Measurements from ENCODE around the gene SCAF8.
"Not testable (repeated sequence)": the region's sequence is repeated elsewhere in the genome, so short reads cannot be mapped to it uniquely, and the experiment has no call there.

Gene SCAF8

GRCh38 chr6:154721460-154721859 lies 11.8 kb upstream of the SCAF8 start:
- H3K4me3 ChIP-seq (ENCODE audit: low read length), result no peak overlapping the region
- no peak for TF ChIP-seq ZNF274 (IDR thresholded peaks at IDR 0.05; ENCODE audit: low read depth, low read length)

- no peak for TF ChIP-seq ZNF274 (IDR thresholded peaks at IDR 0.05; ENCODE audit: low read depth, low read length)
- no peak overlapping the region for H3K4me3 ChIP-seq (ENCODE audit: low read length)
Observed at GRCh38 chr6:154726887-154727286, 6.3 kb upstream of the SCAF8 start.

- H3K4me3 ChIP-seq (ENCODE audit: low read length), result no peak overlapping the region
- TF ChIP-seq ZNF274 (IDR thresholded peaks at IDR 0.05; ENCODE audit: low read depth, low read length), result no peak
Observed at GRCh38 chr6:154731296-154732218, 1.7 kb upstream of the SCAF8 start.

GRCh38 chr6:154732538-154733182 lies 556 bp upstream of the SCAF8 start:
- peak overlapping the region; percentile 93 for H3K4me3 ChIP-seq (ENCODE audit: low read length)
- no peak for TF ChIP-seq ZNF274 (IDR thresholded peaks at IDR 0.05; ENCODE audit: low read depth, low read length)

- H3K4me3 ChIP-seq (ENCODE audit: low read length), result peak overlapping the region; percentile 93
- TF ChIP-seq ZNF274 (IDR thresholded peaks at IDR 0.05; ENCODE audit: low read depth, low read length), result no peak
Observed at GRCh38 chr6:154733626-154734382, 588 bp downstream of the SCAF8 start.

- H3K4me3 ChIP-seq (ENCODE audit: low read length), result no peak overlapping the region
- TF ChIP-seq ZNF274 (IDR thresholded peaks at IDR 0.05; ENCODE audit: low read depth, low read length), result no peak
Observed at GRCh38 chr6:154736618-154737259, 3.5 kb downstream of the SCAF8 start.

- H3K4me3 ChIP-seq (ENCODE audit: low read length), result no peak overlapping the region
- TF ChIP-seq ZNF274 (IDR thresholded peaks at IDR 0.05; ENCODE audit: low read depth, low read length), result no peak
Observed at GRCh38 chr6:154737424-154737823, 4.2 kb downstream of the SCAF8 start.

- TF ChIP-seq ZNF274 (IDR thresholded peaks at IDR 0.05; ENCODE audit: low read depth, low read length), result no peak
- H3K4me3 ChIP-seq (ENCODE audit: low read length), result no peak overlapping the region
Observed at GRCh38 chr6:154738551-154738961, 5.3 kb downstream of the SCAF8 start.

- no peak overlapping the region for H3K4me3 ChIP-seq (ENCODE audit: low read length)
- no peak for TF ChIP-seq ZNF274 (IDR thresholded peaks at IDR 0.05; ENCODE audit: low read depth, low read length)
Observed at GRCh38 chr6:154740658-154741057, 7.4 kb downstream of the SCAF8 start.

- no peak for TF ChIP-seq ZNF274 (IDR thresholded peaks at IDR 0.05; ENCODE audit: low read depth, low read length)
- no peak overlapping the region for H3K4me3 ChIP-seq (ENCODE audit: low read length)
Observed at GRCh38 chr6:154742891-154743290, 9.7 kb downstream of the SCAF8 start.

- H3K4me3 ChIP-seq (ENCODE audit: low read length), result not testable (repeated sequence)
Observed at GRCh38 chr6:154744029-154744745, 11.0 kb downstream of the SCAF8 start.

GRCh38 chr6:154745243-154745642 lies 12.0 kb downstream of the SCAF8 start:
- no peak for TF ChIP-seq ZNF274 (IDR thresholded peaks at IDR 0.05; ENCODE audit: low read depth, low read length)
- no peak overlapping the region for H3K4me3 ChIP-seq (ENCODE audit: low read length)

- TF ChIP-seq ZNF274 (IDR thresholded peaks at IDR 0.05; ENCODE audit: low read depth, low read length), result no peak
- H3K4me3 ChIP-seq (ENCODE audit: low read length), result no peak overlapping the region
Observed at GRCh38 chr6:154749341-154749740, 16.1 kb downstream of the SCAF8 start.
